ENCODE results near the gene CTIF.

DNA sequence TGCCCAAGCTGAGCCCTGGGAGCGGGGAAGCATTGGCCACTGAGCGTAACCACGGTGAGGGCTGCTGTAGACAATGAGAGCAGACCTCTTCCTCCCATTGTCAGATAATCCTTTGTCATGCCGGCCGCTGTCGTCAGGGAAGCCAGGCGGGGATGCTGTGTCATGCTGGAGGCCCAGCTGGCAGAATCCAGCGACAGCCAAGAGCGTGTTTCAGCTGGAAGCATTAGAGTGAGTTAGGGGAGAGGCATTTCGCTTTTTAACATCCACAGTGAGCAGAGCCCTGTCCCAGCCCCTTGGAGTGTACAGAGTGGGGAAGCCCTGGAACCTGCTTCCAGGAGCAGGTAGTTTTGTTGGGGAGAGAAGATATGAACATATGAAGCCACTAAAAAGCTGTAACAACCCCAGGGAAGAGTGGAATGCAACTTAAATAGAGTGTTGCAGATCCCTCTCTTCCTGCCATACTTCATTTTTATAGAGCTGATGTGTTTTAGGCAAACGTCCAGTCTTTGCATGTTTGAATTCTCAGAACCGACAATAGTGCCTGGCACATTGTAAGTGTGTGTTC, 7.0 kb downstream of the CTIF start:
- TF ChIP-seq CTCF (conservative IDR thresholded peaks at IDR 0.05; ENCODE audit: low read depth in 2 of 2) (no peak), REST (IDR thresholded peaks at IDR 0.05; ENCODE audit: unreplicated experiment) (no peak), ETS1 (IDR thresholded peaks at IDR 0.05) (no peak), EZH2 (IDR thresholded peaks at IDR 0.05; ENCODE audit: low read depth, unreplicated experiment) (no peak), POLR2AphosphoS5 (IDR thresholded peaks at IDR 0.05; ENCODE audit: low read depth) (no peak), ZNF331 (CRISPR knock-in tag; IDR thresholded peaks at IDR 0.05; ENCODE audit: low read depth) (no peak), EZH2phosphoT487 (IDR thresholded peaks at IDR 0.05; ENCODE audit: unreplicated experiment) (no peak), CREB1 (CRISPR knock-in tag; IDR thresholded peaks at IDR 0.05; ENCODE audit: low read depth) (peak; percentile 54; the same call in 1 of the 2 replicates)
